HG03571 (cell line): ENCODE results near the gene FXYD6.

Experiments
- ATAC-seq: cut with Tn5 transposase; IDR thresholded peaks from one replicate; pipeline ENCODE4 v1.9.1; 2021; ENCODE audit not compliant: unreplicated experiment

The FXYD6 gene

DNA sequence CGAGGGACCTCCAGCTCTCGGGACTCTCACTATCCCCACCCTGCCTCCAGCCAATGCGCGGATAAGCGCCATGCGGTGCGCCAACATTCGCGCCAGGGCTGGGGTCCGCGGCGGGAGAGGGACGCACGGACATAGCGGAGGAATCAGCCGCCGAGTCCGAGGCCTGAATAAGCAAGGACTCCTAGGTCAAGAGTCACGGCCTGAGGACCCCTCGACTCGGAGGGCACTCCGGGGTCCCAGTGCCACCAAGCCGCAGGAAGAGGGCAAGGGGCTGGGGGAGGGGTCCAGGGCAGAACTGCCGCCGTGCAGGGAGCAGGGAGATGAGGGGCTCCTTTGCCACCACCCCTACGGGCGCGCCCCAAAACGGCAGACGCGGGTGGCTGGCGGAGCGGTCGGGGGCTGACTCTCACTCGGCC is 80.0 kb downstream of the FXYD6 start:
- no peak for ATAC-seq

DNA sequence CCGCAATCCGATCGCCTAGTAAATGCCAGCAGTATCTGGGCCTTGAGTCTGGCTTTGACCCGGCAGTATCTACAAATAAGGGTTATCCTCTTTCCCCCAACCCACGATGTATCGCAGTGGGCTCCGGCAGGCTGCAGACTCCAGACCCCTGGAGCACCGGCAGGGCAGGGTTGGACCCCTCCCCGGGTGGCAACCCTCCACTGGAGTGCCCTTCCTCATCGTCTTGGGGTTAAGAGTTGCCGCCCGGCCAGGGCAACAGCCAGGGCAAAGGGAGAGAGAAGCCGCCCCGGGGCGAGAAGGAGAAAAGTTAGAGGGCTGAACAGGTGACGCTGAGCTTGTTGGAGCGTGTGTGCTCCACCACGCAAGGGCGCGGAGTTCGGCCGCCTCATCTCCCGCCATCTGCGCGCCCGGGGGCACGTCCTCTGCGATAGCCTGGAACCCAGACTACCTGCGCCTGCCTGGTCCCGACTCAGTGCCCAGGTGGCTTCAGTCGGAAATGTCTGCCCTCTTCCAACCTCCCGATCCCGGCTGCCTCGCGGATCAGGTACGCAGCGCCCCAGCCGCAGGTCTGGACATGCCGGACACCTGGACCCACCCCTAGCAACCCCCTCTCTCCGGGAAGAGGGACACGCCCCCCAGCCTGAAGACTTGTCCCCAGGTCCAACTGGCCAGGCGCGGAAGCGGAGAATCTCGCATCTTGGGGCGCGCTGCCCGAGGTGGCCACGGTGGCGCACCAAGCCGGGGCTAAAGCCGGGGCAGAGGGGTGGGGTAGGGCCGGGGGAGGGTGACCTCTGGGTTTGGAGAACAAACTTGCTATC is 80.6 kb downstream of the FXYD6 start:
- ATAC-seq = no peak

DNA sequence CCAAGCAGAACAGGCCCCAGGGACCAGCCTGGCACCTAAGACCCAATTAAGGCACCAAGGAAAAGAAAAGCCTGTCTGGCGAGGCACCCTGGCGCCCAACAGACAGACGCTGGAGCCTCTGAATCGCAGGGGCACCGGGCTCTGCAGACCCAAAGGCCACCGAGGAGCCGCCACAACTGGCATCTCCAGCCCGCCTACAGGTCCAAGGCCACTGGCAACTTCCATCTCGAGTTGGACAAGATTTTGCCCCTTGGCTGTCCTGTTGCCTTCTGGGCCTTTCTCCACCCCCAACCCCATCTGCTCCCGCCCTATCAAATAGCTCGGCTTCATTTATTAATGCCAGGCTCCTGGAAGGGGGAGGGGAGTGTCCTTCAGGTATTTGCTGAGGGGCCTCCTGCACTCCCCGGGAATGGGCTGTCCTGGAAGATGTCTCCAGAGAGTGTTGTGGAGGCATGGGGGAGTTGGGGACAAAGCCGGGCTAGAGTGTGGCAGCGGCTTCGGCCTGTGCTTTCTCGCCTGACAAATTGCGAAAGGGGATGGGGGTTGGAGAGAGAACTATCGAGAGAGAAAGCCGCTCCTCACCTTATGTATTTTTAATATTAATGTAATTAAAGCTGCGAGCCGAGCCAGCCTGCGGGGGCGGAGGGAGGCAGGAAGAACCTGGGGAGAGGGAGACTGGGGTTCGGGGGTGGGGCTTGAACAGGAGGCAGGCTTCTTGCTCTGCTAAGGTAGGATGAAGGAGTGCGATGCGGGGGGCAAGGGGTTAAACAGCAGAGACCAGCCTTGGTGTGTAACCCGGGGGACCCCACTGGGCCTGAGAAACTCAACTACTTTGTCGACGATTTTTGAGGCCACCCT is 81.5 kb downstream of the FXYD6 start:
- no peak for ATAC-seq

DNA sequence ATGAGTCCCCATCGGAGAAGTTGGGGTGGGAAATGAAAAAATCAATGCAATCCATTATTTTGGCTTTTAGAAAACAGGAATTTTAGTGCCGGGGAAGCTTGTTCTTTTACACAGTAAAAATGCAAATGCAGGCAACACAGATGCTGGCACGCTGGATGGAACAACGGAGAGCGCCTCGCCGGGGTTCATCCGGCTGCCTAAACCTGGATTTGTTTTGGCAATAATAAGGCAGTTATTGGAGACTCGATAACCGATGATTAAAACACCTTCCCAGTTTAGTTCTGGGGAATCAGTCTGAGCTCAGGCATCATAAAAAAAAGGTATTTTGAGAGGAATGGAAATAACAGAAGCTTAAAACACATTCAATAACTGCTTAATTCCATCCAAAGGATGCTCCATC is 82.3 kb downstream of the FXYD6 start:
- ATAC-seq = no peak

DNA sequence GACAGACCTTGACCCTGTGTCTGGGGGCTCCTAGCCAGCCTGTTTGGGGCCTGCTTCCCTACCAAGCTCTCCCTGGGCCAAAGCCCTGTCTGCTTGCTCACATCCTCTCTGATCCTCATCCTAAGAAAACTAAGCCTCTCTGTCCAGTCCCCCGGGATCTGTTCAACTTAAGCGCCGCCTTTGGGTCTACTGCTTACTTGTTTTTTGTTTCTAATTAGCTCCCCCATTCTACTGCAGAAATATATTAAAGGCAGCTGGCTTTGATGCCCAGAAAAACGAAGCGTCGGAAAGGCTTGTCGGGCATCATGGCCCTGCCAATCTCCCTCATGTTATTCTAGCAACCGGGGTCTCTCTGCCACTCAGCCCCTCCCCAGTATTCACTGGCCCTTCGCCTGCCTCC is 82.9 kb downstream of the FXYD6 start:
- no peak for ATAC-seq

DNA sequence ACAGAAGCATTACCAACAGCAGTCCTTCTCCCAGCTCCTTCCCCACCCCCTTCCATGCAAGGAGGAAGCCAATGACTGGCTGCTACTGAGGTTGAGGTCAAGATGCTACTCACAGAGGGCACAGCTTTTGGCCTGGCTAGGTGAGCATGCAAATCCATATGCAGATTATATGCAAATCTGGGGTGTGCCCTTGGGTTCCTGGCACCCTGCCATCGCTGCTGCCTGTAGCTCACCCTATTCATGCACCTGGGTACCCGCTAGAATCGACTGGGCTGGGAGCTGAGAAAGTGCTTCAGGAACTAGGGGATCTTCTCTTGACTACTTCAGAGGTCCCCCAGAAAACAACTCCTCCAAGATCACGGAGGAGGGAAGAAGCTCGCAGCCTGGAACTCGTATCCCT is 83.5 kb downstream of the FXYD6 start:
- ATAC-seq = no peak

DNA sequence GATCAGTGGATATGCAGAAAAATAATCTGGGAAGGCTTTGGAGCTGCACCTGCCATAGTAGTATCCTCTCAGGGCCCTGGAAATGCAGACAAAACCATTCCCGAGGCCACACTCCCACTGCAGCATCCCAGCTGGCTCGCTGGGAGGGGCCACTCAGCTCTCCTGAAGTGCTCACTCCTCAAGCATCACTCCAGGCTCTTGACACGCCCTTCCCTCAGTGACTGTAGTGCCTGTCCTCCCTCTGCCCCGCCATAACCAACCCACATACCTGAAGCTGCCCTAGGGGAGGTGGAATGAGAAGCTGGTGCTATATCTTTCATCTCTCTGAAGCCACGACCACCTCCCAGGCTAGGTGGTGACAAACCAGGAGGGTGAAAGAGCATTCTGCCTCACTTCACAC is 84.2 kb downstream of the FXYD6 start:
- ATAC-seq = no peak

DNA sequence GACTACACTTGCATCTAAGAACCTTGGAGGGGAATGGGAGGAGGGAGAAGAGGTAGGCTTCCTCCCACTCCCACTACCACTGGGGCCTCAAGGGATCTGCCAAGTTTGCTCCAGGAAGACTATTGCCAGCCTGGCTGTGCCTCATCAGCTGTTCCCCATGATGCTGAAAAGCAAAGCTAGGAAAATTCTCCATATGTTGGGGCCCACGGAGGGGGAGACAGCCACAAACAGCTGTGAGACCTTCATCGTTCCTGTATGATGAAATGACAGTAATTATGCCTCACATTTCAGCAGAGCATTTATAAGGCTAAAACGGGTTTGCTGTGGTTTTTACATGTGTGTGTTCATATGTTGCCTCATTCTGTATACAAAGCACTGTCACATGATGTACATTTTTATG is 86.2 kb downstream of the FXYD6 start:
- ATAC-seq = no peak

DNA sequence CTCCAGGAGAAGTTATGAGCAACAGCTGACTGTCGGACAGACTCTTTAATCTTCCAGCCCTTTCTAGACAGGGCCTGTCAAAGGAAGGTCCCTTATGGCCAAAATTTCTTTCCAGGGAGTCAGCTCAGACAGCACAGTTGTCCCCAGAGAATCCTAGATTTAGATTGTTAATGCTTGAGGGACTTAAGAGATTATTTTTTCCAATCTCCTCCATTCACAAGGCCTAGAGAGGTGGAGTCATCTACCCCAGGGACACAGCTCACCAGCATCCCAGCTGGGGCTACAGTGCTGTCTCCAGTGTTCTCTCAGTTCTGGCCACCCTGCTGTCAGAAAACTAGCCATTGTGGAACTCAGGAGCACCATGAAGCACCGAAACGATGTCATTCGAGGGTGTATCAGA is 87.2 kb downstream of the FXYD6 start:
- no peak for ATAC-seq
